GM18498 (cell line): ENCODE measurements around the gene TLE1.

Experiments
- ATAC-seq: cut with Tn5 transposase; IDR thresholded peaks from one replicate; pipeline ENCODE4 v1.9.1; 2021; ENCODE audit warnings: mild to moderate bottlenecking, moderate library complexity; ENCODE audit not compliant: unreplicated experiment

TLE1 gene

DNA sequence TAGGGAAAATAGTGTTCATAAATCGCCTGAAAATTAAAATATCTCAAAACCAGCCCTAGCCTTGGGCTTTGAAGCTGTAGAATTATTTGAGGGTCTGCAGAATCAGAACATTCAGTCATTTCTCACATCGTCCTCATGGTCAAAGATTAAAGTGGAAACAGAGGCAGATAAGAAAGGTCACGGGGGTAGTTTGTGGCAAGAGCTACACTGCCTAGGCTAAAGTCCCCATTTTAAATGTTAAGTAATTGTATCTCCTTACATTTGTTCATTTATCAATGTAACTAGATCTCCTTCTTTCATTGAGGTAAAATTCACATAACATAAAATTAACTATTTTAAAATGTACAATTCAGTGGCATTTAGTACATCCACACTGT, 139.2 kb downstream of the TLE1 start:
- ATAC-seq, result no peak

DNA sequence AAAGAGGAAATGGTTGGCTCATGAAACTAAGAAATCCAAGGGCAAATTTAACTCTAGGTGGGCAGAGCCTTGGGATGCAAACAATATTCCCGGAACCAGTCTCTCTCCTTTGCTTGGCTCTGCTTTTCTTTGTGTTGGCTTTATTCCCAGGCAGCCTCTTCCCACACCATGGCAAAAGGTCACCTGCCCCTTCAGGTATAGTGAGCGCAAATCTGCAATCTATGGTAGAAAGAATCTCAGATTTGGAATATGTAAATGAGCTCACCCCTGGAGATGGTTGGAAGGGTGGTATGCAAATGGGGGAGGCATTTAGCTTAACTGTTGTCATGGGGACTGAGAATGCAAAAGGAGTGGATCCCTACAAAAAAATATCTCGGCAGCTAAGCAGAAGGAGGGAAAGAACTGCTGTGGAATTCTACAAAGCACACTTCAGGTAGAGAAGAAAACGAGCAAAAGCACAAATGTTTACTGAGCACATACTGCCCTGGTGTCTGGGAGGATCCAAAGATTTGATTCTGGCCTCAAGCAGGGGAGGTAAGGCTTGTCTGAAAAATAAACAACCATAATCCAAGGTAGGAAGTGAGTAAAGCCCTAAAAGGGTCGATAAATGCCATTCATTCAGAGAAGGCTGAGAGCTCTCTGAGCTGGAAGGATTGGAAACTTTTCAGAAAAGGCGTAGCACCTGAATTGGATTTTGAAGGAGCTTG, 139.7 kb downstream of the TLE1 start:
- no peak for ATAC-seq

DNA sequence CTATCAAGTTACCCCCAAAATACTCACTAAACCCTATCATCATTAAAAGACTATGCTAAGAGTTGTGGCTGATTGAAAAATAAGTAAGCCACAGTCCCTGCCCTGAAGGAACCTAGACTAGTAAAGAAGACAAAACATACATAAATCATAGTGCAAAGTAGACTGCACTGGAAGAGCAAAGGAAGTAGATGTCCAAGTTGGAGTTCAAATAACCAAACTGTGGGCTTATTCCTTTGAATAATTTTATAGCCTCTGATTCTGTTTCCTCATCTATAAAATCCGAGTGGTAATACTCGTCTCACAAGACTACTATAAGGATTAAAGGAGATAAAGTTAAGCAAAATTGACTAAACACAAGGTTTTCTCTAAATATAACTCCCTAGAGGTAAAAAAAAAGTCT, 140.4 kb downstream of the TLE1 start:
- ATAC-seq, result no peak

DNA sequence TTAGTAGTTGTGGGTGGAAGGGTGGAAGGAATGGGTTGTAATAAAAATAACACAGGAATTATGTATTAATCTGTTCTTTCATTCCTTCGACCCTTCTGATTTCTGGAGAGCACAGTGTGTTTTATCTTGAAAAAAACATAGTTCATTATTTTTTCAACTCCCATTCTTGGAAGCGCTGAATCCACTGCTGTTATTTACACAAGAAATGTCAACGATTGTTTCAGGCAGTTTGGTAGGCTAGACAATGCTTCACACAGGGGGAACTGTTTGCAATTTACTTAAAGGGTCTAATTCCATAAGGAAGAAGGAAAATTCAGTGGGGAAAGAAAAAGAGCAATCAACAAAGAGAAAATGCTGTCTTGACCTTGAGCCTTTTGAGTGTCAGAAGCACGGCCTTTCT, 142.9 kb downstream of the TLE1 start:
- no peak for ATAC-seq

DNA sequence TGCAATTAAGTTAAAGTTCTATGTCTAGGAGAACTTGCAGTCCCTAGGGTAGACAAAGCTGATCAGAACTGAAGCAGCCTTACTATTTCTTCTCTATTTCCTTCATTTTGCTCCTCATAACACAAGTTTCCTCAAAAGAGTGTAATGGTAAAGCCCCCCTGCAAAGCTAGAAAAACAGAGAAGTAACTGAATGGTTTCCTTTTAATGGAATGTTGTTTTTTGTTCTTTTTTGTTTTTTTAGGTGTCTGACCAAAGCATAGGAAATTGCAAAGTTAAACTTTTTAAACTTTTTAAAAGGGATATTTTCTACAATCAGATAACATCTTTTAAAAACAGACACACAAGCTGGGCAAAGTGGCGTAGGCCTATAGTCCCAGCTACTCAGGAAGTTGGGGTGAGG, 145.7 kb downstream of the TLE1 start:
- ATAC-seq, result no peak

DNA sequence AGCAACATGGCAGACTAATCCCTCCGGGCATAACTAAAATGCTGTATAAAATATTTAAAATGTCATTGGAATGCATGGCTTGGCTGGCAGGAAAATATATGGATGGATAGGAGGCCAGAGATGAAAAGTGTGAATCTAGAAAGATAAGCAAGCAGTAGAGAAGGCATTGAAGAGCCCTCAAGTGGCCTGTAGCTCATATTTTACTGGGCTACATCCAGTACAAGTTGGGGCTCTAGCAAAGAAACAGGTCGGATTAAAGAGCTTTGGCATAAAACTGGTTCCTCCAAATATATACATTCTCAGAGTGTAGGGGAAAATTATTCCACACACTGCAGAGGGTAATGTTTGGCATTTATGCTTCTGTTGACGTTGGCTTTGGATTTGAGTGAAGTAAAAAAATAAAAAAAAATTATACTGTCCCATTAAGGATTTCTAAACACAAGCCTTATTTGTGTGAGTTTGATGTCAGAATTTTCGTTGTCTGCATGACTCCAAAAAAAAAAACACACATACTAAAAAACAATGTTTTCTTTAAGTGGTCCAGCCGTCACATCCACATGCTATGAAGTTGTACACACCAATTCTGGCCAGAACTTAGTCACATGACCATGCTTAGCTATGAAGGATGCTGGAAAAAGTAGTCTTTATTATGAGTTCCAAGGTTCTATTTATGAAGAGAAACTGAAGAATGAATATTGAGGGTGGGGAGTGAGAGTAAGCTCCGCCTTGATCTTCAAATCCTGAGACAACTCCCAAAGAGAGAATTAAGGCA, 147.0 kb downstream of the TLE1 start:
- ATAC-seq, result no peak

DNA sequence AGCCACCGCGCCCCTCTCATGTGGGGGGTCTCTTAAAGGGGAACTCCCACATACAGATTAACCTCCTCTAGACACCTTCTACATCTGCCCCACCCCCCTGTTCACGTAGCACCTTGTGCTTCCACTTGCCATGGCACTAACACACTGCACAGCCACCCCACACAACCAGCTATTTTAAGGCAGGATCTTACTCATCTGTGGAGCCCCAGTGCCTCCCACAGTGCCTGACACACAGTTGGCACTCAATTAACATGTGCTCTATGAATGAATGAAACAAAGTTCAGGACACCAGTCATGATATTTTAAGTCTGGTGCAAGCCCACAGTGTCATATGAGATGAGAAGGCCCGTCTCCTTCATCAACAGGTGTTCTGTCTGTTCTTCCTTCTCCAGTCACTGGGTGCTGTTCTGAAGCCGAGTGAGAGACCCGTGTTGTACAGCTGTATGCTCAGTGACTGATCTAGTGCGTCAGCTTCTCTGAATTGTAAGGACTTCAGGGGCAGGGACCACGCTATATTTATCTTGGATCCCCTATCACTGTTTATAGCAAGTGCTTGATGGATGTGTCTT, 149.1 kb downstream of the TLE1 start:
- no peak for ATAC-seq

DNA sequence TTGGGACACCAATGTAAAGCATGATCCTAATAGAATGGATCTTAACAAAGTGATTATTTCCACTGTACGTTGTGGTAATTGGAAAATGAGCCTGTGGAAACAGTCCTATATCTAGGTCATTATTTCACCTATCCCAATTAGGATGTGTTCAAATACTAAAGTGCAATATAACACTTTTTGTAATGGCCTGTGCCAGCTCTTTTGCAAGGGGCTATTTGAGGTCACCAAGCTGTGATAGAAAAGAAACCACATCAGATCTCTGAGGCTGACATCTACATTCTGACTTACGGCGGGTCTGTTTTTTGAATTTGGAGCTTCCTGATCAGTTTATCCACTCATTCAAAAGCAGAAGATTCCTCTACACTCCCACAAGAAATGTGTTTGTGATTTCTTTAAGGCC, 150.0 kb downstream of the TLE1 start:
- no peak for ATAC-seq

DNA sequence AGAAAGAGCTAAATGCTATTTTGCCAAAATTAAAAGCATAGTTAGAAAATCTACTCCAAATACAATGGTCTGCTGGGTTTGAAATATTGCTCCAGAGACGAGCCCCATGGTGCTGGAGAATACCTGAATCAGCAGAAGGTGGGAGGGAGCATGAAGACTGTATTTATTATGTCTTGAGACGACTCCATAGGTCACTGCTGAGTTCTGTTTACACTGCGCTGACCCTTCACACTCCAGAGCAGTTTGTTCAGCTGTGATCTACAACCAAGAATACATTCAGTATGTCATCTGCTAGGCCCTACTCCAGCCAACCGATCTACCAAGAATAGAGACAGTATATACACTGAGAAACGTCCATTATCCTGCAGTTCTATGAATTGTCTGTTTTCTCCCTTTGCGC, 150.5 kb downstream of the TLE1 start:
- no peak for ATAC-seq

DNA sequence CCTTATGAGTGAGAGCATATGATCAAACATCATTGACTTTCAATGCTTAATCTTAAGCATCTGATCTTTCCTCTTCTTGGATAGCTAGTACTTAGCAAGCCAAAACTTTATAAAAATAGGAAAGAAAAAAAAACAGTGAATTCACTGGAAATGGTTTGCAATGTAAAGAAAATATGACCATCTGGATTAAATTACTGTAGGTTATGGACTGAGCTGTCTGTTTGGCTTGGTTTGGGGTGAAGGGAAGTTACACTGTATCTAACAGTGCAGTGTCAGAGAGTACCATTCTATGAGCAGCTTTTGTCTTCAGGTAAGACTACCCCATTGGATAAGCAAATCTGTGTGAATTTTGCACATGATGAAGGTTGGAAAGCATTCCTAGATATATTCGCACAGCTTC, 151.4 kb downstream of the TLE1 start:
- ATAC-seq, result no peak

DNA sequence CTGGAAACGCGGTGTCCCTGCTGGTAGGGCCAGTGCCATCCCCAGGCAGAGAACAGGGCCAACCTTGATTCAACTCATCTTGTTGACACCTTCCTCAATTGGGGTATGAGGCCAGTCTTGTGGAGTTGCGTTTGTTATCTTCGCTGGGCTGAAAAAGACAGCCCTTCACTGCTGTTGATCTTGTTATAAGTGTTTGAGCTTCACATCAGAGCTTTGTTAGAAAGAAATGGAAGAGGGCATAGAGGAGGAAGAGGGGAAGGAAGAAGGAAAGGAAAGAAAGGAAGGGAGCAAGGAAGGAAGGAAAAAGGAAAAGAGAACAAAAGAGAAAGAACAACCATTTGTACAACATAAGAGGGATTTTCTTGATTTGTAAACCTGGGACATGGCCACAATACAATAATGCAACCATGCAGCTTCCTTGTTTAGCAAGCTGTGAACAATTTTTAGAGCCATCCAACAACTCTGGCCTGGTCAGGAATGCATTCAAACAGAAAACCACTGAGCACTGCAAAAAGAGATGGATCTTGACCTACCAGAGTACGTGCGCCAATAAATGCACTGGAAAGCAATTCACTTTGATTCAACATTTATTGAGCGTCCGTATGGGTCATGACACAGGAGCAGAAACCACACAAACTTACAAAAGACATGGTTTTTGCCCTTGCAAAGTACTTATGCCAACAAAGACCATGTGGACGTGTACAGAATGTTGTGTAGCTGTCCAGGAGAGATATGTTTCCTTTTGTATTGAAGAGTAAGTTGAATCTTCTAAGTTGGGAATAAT, 152.9 kb downstream of the TLE1 start:
- no peak for ATAC-seq

DNA sequence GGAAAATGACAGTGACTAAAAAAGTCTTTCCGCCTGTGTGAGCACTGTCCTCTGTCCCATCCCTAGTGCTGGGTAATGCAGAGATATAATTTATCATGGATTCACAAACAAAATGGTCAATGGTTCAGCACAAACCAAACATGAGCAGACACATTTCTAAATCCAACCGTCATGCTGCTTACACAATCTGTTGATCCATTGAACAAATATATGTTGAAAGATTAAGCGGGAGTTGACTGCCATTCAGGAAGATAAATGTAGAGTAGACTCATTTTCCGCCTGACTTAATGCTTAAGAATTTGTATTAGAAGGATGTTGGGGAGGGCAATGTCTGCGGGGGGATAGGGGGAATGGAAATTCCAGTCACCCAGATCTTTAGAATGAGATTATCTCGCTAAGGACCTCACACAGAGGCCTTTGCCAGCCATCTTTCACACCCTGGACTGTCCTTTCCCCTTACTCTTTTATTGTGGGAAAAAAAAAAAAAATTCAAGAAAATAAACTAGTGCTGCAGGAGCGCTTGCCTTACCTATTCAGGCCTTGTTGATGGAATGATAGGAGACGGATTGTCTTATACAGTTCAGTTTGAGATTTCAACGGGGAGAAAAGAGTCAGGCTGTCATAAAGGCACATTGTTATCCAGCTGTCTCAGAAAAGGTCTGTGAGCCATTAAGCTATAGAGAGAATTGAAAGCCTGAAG, 153.7 kb downstream of the TLE1 start:
- ATAC-seq, result no peak

DNA sequence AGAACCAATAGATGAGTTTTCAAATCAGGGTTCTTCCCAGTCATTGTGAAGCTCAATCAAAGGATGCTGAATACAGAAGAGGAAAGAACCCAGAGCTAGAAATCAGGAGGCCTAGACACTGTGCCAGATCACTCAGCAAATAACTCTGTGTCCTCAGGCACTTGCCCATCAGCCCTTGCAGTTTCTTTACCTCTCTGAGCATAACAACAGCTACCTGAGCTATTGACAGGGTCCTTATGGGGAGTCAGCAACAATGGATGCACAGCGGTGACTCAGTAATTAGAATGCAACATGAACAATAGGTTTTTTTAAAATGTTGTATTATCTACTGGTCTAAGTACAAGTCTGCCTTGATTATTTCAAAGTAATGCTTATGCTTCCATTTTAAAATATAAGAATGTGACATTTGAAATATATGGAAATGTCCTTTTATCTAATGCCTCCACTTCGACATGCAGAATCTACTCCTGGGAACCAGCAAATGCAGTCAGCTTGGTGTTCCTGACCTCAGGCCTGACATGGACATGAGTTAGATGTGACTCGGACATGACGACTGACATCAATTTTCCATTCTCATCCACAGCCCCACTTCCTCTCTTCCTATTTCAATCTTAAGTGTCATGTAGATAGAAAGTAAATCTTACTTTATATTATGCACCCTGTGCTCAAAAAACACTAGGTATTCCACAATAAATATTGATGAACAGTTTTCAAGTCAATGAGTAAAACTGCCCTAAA, 155.0 kb downstream of the TLE1 start:
- no peak for ATAC-seq
